ENCODE results near the gene TARP.
"Not testable (repeated sequence)": the region's sequence is repeated elsewhere in the genome, so short reads cannot be mapped to it uniquely, and the experiment has no call there.

The TARP gene

DNA sequence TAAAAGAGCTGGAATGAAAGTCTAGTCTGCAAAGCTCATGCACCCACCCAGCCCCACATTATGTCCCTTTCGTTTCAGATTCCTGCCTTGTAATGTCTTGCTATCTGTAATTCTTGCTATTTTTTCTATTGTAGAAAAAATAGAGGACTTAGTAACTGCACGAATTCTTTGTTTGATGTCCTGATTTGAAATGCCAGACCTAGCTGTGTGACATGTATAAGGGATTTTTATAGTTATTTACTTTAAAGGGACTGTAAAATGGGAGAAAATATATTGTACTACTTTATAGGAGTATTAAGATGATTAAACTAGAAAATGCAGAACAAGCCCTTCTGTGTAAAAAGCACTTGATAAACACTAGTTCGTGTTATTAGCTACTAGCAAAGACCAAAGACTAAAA lies 32.4 kb downstream of the TARP start:
- no TSS peak for BruUV-seq (replicated peaks)
- POLR2A ChIA-PET (ENCODE audit: unreplicated experiment), result no interaction called here
- CTCF ChIA-PET, result interaction anchor here (1.3 kb wide), 1 partner anchor 25 kb away, joined by 3 read pairs; no protein-coding TSS in a partner anchor

DNA sequence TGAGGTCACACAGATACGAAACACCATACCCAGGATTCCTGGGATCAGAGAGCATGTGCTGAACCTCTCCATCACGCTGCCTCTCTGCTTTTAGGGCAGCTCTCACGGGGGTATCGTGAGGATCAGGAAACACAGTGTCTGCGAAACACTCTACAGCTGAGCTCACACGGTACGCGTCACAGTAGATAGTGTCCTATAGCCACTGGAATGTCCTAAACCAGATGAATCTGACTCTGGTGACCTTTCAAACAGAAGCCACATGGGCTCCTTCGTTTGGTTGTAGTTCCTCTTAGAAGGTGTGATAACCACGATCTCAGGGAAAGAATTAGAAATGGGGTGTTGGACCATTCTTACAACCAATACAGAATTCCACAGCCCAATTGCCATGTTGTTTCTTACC lies 34.3 kb downstream of the TARP start:
- POLR2A ChIA-PET (ENCODE audit: unreplicated experiment); H3K36me3 ChIP-seq (ENCODE audit: control insufficient read depth, insufficient read depth, low read length); H3K4ac ChIP-seq (ENCODE audit: low read depth, low read length); in situ Hi-C loops (cut with MboI; ENCODE audit: low sequenced_read_pairs); H2BK20ac ChIP-seq (ENCODE audit: low read depth, low read length); H2BK15ac ChIP-seq (ENCODE audit: low read depth, low read length); H3K9me1 ChIP-seq (ENCODE audit: insufficient read depth, low read length); H2BK120ac ChIP-seq (ENCODE audit: low read depth, low read length); H3K4me3 ChIP-seq (ENCODE audit: insufficient read depth, low read depth, low read length); H3K23ac ChIP-seq (ENCODE audit: low read depth, low read length); DNase-seq; H3K79me1 ChIP-seq (ENCODE audit: low read depth in 1 of 2, low read length in 2 of 2); H4K91ac ChIP-seq (ENCODE audit: insufficient read depth, low read depth, low read length); H3K4me2 ChIP-seq (ENCODE audit: low read depth, low read length); ATAC-seq (ENCODE audit: low read depth); H4K8ac ChIP-seq (ENCODE audit: low read depth in 2 of 2, low read length in 2 of 2); H2AFZ ChIP-seq (replicated peaks; ENCODE audit: low read length, poor library complexity); H3K27me3 ChIP-seq (ENCODE audit: control insufficient read depth, insufficient read depth, low read length); H3K18ac ChIP-seq (ENCODE audit: low read depth, low read length); H3K9ac ChIP-seq (ENCODE audit: low read depth, low read length); H3K9me3 ChIP-seq (ENCODE audit: control insufficient read depth, insufficient read depth, low read length); H3K56ac ChIP-seq (ENCODE audit: extremely low read depth, insufficient read depth, low read length); H4K20me1 ChIP-seq (ENCODE audit: insufficient read depth, low read length); H3K4me1 ChIP-seq (ENCODE audit: control insufficient read depth, insufficient read depth, low read length); H2BK5ac ChIP-seq (ENCODE audit: low read depth, low read length, poor library complexity, severe bottlenecking); H3K27ac ChIP-seq (ENCODE audit: insufficient read depth, low read length); H4K5ac ChIP-seq (ENCODE audit: low read depth, low read length); BruUV-seq (replicated peaks); H2AK5ac ChIP-seq (ENCODE audit: low read depth, low read length); CTCF ChIA-PET; H2AK9ac ChIP-seq (replicated peaks; ENCODE audit: low read depth, low read length, poor library complexity); H3K14ac ChIP-seq (replicated peaks; ENCODE audit: low read depth, low read length); dilution Hi-C loops (cut with HindIII; ENCODE audit: low sequenced_read_pairs, unreplicated experiment); intact Hi-C loops (cut with micrococcal nuclease): not testable (repeated sequence)
- no CpG with 5 or more reads among the region's 10 CpGs for WGBS, 2 experiments (ENCODE audit: extremely low coverage in 2 of 2, insufficient read length in 1 of 2)

More for the DNA sequence above, 32.4 kb downstream of the TARP start:
- no peak overlapping the region for H2AK5ac ChIP-seq (ENCODE audit: low read depth, low read length)
- H4K8ac ChIP-seq (ENCODE audit: low read depth in 2 of 2, low read length in 2 of 2), result no peak overlapping the region
- no peak overlapping the region for H3K27ac ChIP-seq (ENCODE audit: insufficient read depth, low read length)
- no peak for DNase-seq
- ATAC-seq (ENCODE audit: low read depth), result no peak
- H4K91ac ChIP-seq (ENCODE audit: insufficient read depth, low read depth, low read length), result no peak overlapping the region
- no peak for TF ChIP-seq SMC3 (IDR thresholded peaks at IDR 0.05; ENCODE audit: low read depth, low read length)
- TF ChIP-seq MAFK (IDR thresholded peaks at IDR 0.05; ENCODE audit: low read depth, low read length), result no peak
- no peak for TF ChIP-seq RAD21 (IDR thresholded peaks at IDR 0.05; ENCODE audit: low read length)
- TF ChIP-seq RFX5 (IDR thresholded peaks at IDR 0.05; ENCODE audit: low read depth, low read length), result no peak
- no peak for TF ChIP-seq BHLHE40 (IDR thresholded peaks at IDR 0.05; ENCODE audit: low read depth, low read length)
- no peak for TF ChIP-seq NFE2L2 (IDR thresholded peaks at IDR 0.05; ENCODE audit: low read depth, low read length)
- intact Hi-C loops (cut with micrococcal nuclease), result no loop called here
- H3K18ac ChIP-seq (ENCODE audit: low read depth, low read length), result no peak overlapping the region
- H2AFZ ChIP-seq (replicated peaks; ENCODE audit: low read length, poor library complexity), result no peak overlapping the region
- in situ Hi-C loops (cut with MboI; ENCODE audit: low sequenced_read_pairs), result no loop called here
- no peak overlapping the region for H3K23ac ChIP-seq (ENCODE audit: low read depth, low read length)
- H4K20me1 ChIP-seq (ENCODE audit: insufficient read depth, low read length), result no peaks in the 10 kb centered on the region
- no peak overlapping the region for H3K4me3 ChIP-seq (ENCODE audit: insufficient read depth, low read depth, low read length)
- H3K56ac ChIP-seq (ENCODE audit: extremely low read depth, insufficient read depth, low read length), result no peak overlapping the region
- no CpG with 5 or more reads among the region's 3 CpGs for WGBS, 2 experiments (ENCODE audit: extremely low coverage in 2 of 2, insufficient read length in 1 of 2)
- H2BK5ac ChIP-seq (ENCODE audit: low read depth, low read length, poor library complexity, severe bottlenecking), result no peak overlapping the region
- no peaks in the 10 kb centered on the region for H3K79me1 ChIP-seq (ENCODE audit: low read depth in 1 of 2, low read length in 2 of 2)
- H3K9me1 ChIP-seq (ENCODE audit: insufficient read depth, low read length), result no peaks in the 10 kb centered on the region
- no peaks in the 10 kb centered on the region for H3K9me3 ChIP-seq (ENCODE audit: control insufficient read depth, insufficient read depth, low read length)
- H3K9ac ChIP-seq (ENCODE audit: low read depth, low read length), result no peak overlapping the region
- H3K36me3 ChIP-seq (ENCODE audit: control insufficient read depth, insufficient read depth, low read length), result no peaks in the 10 kb centered on the region
- no peaks in the 10 kb centered on the region for H3K4me1 ChIP-seq (ENCODE audit: control insufficient read depth, insufficient read depth, low read length)
- H3K14ac ChIP-seq (replicated peaks; ENCODE audit: low read depth, low read length), result no peak overlapping the region
- no peak overlapping the region for H3K4me2 ChIP-seq (ENCODE audit: low read depth, low read length)
- H4K5ac ChIP-seq (ENCODE audit: low read depth, low read length), result no peak overlapping the region
- no peak overlapping the region for H3K4ac ChIP-seq (ENCODE audit: low read depth, low read length)
- no peak overlapping the region for H2AK9ac ChIP-seq (replicated peaks; ENCODE audit: low read depth, low read length, poor library complexity)
- dilution Hi-C loops (cut with HindIII; ENCODE audit: low sequenced_read_pairs, unreplicated experiment), result no loop called here
- no peak overlapping the region for H2BK15ac ChIP-seq (ENCODE audit: low read depth, low read length)
- H2BK120ac ChIP-seq (ENCODE audit: low read depth, low read length), result no peak overlapping the region
- H3K27me3 ChIP-seq (ENCODE audit: control insufficient read depth, insufficient read depth, low read length), result peaks cover 3% of the 10 kb centered on the region
- no peak overlapping the region for H2BK20ac ChIP-seq (ENCODE audit: low read depth, low read length)
